HG03060 (cell line): Measurements from ENCODE around the gene DCAF11.

ENCODE experiments used
- ATAC-seq: cut with Tn5 transposase; IDR thresholded peaks from one replicate; pipeline ENCODE4 v1.9.1; 2021; ENCODE audit warnings: low read depth, moderate number of reproducible peaks; ENCODE audit not compliant: unreplicated experiment

DCAF11 gene

DNA sequence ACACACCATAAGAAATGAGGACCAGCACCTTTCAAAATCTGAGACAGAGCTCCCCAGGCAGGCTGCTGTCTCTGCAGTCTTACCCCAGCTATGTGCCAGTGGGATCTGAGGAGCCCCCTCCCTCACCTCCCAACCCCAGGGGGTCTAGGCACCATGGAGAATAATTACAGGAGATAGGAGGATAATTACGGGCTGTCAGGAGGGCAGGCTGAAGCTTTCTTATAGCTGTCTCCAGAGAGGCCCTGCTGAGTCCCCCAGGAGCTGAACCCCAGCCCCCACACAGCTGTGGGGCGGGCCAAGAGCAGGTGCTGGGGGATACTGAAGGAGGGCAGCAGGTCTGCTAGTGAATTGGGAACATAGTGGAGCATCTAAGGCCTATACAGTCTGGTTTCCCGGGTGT, 36.4 kb upstream of the DCAF11 start:
- ATAC-seq, result no peak

- no peak for ATAC-seq
These were observed 35.0 kb upstream of the DCAF11 start for GRCh38 chr14:24079491-24080141.

DNA sequence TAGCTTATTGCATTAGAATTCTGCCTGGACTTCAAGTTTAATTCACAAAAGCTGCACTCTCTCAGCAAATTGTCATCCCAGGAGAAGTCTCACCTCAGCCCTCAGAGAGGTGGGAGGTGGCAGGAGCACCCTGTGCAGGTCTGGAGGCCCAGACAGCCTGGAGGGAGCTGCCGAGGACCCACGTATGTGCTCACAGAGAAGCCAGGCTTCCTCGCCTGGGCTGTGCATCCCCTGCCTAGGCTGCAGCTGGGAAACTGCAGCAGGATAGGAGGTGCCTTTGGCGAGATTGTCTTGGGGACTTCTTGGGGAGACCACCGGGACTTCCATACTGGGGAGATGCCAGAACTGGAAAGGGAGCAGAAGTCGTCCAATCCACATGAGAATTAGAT, 34.4 kb upstream of the DCAF11 start:
- ATAC-seq, result no peak

GRCh38 chr14:24080888-24081738, 33.5 kb upstream of the DCAF11 start:
- peak; percentile 59 for ATAC-seq

- no peak for ATAC-seq
These were observed 32.8 kb upstream of the DCAF11 start for GRCh38 chr14:24081739-24082211.

DNA sequence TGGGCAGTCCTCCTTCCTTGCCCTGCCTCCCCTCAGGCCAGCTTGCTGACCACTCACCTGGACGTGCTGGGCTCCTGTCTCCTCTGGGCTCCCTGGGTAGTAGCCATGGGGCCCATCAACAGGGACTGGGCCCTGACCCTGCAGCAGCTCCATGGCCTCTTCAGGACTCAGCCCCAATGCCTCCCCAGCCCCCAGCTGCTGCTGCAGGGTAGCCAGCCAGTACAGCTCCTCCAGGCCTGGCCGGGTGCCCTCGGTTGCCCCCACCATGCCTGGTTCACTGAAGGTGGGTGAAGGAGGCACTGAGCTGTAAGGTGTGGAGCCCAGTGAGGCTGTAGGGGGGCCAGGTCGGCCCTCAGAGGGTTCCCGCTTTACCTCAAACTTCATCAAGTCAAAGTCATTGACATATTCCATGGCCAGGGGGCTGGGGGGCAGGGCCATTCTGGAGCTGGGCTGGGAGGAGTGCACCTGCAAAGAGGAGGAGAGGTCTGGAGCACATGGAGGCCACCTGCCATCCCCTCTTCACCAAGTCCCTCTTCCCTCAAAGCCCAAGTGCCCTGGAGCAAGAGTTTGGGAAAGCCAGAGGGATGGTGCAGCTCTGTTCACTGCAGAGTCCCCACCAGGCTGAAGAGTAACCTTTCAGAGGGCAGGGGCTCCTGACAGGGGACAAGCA, 32.0 kb upstream of the DCAF11 start:
- ATAC-seq, result no peak

- ATAC-seq, result no peak
These were observed 31.1 kb upstream of the DCAF11 start for GRCh38 chr14:24083462-24083861.

- ATAC-seq, result no peak
These were observed 30.1 kb upstream of the DCAF11 start for GRCh38 chr14:24084440-24084839.

- ATAC-seq, result no peak
These were observed 29.4 kb upstream of the DCAF11 start for GRCh38 chr14:24085215-24085614.

DNA sequence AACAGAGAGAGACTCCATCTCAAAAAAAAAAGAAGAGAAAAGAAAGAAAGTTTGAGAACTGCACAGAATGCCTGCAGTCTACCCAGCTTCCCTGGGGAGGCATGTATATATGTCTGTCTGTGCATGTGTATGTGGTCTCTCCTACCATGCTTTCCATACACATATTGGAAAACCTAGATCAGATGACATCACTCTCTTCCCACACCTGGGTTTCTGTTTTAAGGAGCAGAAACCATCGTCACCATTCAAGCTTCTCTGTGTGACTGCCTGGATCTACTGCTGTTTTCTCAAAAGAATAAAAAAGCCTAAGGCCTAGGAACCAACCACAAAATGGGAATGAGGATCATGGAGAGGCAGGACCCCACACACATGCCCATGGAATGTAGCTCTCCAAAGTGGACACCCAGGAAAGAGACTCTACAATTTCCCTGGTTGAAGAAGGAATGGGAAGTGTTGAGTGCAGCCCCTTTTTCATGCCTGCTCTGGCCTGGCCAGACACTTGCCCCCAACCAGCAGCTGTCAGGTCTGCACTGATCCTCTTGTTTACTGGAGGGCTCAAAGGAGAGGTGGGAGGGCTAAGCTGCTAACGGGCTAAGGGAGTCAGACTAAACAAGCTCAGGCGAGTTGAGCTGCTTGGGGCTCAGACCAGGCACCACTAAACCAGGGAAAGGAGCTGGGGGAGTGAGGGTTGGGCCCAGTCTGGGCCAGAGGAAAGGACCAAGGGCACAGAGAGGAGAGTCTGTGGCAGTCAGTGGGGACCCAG, 28.2 kb upstream of the DCAF11 start:
- ATAC-seq, result no peak

- no peak for ATAC-seq
These were observed 27.6 kb upstream of the DCAF11 start for GRCh38 chr14:24087004-24087403.

GRCh38 chr14:24088095-24088494, 26.5 kb upstream of the DCAF11 start:
- ATAC-seq, result no peak

DNA sequence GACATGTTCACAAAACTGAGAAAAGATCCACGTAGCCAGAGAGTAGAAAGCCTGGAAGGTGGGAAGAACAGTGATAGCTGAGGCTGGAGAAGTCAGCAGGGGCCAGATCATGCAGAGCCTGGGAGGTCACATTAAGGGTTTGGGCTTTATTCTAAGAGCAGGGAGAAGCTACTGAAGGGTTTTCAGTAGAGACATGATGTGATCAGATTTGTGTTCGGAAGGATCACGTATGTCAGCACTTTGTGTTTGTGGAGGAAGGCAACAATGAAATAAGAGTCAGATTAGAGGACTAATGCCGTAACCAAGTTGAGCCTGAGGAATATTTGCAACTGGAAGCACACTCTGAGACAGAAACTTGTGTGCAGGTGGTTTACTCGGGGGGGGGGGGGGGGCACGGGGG, 24.7 kb upstream of the DCAF11 start:
- no peak for ATAC-seq

DNA sequence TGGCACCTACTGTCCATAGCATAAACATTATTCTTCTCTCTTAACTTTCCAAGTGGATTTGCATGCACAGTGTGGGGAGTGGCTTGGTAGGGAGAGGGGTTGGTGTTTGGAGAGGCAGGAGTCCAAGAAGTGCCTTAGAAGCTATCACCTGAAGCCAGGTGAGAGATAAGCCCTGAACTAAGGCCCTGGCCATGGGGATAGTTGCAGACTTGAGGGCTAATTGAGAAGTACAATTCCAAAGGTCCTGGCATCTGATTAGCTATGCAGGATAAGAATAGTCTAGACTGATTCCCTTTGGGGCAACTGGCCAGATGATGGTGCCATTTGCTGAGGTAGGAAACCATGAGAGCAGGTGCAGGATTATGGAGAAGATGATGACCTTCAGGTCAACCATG, 22.5 kb upstream of the DCAF11 start:
- ATAC-seq, result no peak

DNA sequence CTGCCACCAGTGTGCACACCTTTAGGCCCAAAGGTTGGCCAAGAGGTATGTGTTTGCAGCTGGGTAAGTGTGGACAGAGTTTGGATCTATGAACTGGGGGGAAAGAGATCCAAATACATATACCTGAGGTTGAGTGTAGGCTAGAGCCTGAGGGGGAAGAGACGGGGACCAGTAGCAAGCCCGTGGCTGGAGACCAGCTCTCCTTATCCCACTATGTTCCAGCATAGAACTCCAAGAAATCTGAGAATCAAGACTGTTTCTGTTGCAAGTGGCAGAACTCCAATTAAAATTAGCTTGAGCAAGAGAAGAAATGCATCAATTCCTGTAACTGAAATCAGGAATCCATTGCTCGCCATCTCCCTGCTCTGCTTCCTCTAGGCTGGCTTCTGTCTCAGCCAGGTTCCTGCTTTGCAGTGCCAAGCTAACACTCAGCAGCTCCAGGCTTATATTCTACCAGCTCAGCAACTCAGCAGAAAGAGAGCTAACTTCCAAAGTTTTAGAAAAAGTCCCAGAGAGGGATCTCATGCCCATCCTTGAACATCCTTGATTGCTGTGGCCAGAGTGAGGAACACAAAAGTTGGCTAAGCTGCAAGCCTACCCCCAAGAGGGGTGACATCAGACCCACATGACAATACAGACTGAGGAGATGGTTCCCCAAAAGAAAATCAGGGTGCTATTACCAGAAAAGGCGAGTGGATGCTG, 21.9 kb upstream of the DCAF11 start:
- no peak for ATAC-seq

GRCh38 chr14:24093207-24093900, 21.2 kb upstream of the DCAF11 start:
- ATAC-seq, result no peak

- peak; percentile 25 for ATAC-seq
These were observed 20.4 kb upstream of the DCAF11 start, which contains the start of gene PCK2 for GRCh38 chr14:24093901-24094840. Gene PCK2 (plus strand): TSS chr14:24094311. CDS start chr14:24094406, 95 bp downstream.

GRCh38 chr14:24094841-24095270, 19.7 kb upstream of the DCAF11 start:
- ATAC-seq, result no peak
